Activated CD8-positive, alpha-beta T cell treated with anti-CD3 and anti-CD28 coated beads for 36 hours (primary cell): ENCODE results near the gene ARL13B. TPM values are rescaled to one million over a fixed set of nuclear protein-coding genes. Genes with fewer than 3 reads are reported as not detected.

ENCODE experiments used
- ATAC-seq: fragments of 200-7000 bp; cut with Tn5 transposase; one replicate; pipeline ENCODE4 v1.10.0; 2021; ENCODE audit warnings: mild to moderate bottlenecking, moderate library complexity
- CTCF ChIA-PET: fragments of 350-600 bp; sonication (Branson Sonifier 250); formaldehyde crosslinking; loops from one replicate; lab custom pipeline; 2021; ENCODE audit warnings: antibody characterized with exemption; lab: Charles Lee
- POLR2A ChIA-PET: fragments of 350-600 bp; sonication (Branson Sonifier 250); formaldehyde crosslinking; loops from one replicate; lab custom pipeline; 2021; ENCODE audit warnings: antibody characterized with exemption; lab: Charles Lee
- DNase-seq: peaks from one replicate; pipeline ENCODE4 v3.0.0-alpha.2; 2020
- H3K27ac Mint-ChIP-seq: one replicate; pipeline ENCODE4 v1.8.0; 2021; ENCODE audit warnings: mild to moderate bottlenecking, mixed read lengths
- H3K27me3 Mint-ChIP-seq: one replicate; pipeline ENCODE4 v1.8.0; 2021; ENCODE audit warnings: mixed read lengths
- H3K36me3 Mint-ChIP-seq: one replicate; pipeline ENCODE4 v1.8.0; 2021; ENCODE audit warnings: low read depth, mixed read lengths
- H3K4me1 Mint-ChIP-seq: one replicate; pipeline ENCODE4 v1.8.0; 2021; ENCODE audit warnings: low read depth, mixed read lengths
- H3K4me3 Mint-ChIP-seq: one replicate; pipeline ENCODE4 v1.8.0; 2021; ENCODE audit warnings: mild to moderate bottlenecking, moderate library complexity, mixed read lengths
- H3K9me3 Mint-ChIP-seq: one replicate; pipeline ENCODE4 v1.8.0; 2021; ENCODE audit warnings: mixed read lengths
- intact Hi-C: fragments of 100-400 bp; cut with micrococcal nuclease; formaldehyde crosslinking; loops from one replicate; pipeline ENCODE4 v1.10.0; 2022
- total RNA-seq, 2 experiments: library from RNA; stranded (reverse); gene quantifications; one replicate each; pipeline ENCODE4 v1.2.3, GENCODE V29; 2021
- TF ChIP-seq, protein P1 (sequence below): fragments of 200-600 bp; IDR thresholded peaks from one replicate; pipeline ENCODE4 v1.8.0; 2022; ENCODE audit warnings: antibody characterized with exemption, mild to moderate bottlenecking

Gene ARL13B
- total RNA-seq, 2 experiments from 2014 or later, result 8.0 to 10.0 TPM

DNA sequence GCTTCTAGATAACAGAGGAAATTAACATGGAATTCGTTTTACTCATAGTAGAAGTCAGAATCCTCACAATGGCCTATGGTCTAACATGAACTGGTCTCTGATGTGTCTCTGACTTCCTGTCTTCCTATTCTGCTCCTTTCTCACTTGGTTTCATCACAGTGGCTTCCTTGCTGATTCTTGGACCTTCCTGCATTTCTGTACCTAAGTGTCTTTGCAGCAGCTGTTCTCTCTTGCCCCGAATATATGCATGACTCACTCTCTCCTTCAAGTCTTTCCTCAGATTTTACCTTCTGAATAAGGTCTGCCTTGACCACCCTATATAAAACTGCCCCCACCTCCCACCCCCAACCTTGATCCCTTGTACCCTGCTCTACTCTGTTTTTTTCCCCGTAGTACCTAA, 14.1 kb downstream of the ARL13B start:
- no peak for ATAC-seq
- H3K27ac Mint-ChIP-seq, result no peak overlapping the region
- DNase-seq, result no peak
- peaks cover 9% of the 10 kb centered on the region for H3K36me3 Mint-ChIP-seq
- H3K4me1 Mint-ChIP-seq, result peaks cover 2% of the 10 kb centered on the region
- intact Hi-C loops, result no loop called here
- ChIA-PET CTCF (interaction anchor here (1.2 to 2.3 kb wide), 2 partner anchors 10 to 75 kb away, joined by 6 to 9 read pairs; no protein-coding TSS in a partner anchor), POLR2A (interaction anchor here (1.5 kb wide), 1 partner anchor 69 kb away, joined by 7 read pairs; the partner anchor contains the start of genes DHFR2 and NSUN3)
- H3K4me3 Mint-ChIP-seq, result no peak overlapping the region
- no peaks in the 10 kb centered on the region for H3K9me3 Mint-ChIP-seq
- TF ChIP-seq, protein P1, sequence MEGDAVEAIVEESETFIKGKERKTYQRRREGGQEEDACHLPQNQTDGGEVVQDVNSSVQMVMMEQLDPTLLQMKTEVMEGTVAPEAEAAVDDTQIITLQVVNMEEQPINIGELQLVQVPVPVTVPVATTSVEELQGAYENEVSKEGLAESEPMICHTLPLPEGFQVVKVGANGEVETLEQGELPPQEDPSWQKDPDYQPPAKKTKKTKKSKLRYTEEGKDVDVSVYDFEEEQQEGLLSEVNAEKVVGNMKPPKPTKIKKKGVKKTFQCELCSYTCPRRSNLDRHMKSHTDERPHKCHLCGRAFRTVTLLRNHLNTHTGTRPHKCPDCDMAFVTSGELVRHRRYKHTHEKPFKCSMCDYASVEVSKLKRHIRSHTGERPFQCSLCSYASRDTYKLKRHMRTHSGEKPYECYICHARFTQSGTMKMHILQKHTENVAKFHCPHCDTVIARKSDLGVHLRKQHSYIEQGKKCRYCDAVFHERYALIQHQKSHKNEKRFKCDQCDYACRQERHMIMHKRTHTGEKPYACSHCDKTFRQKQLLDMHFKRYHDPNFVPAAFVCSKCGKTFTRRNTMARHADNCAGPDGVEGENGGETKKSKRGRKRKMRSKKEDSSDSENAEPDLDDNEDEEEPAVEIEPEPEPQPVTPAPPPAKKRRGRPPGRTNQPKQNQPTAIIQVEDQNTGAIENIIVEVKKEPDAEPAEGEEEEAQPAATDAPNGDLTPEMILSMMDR, result no peak
- no peaks in the 10 kb centered on the region for H3K27me3 Mint-ChIP-seq

DNA sequence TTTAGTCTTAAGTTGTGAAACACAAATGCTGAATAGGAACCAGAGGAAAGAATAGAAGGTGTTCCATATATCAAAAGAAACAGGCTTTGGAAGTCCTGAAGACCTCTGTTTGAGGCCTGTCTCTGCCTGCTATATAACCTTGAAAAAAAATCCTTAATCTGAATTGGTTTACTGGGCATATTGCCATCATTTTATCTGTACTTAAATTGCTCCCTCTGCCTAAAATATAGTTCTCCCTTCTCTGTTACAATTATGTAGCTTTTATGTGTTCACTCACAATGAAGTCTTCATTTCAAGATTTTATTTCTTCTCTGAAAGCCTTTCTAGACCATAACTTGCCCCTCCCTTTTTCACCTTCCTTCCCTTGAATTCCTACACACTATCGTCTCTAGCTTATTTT, 21.2 kb downstream of the ARL13B start:
- Mint-ChIP-seq H3K4me3 (no peak overlapping the region), H3K4me1 (no peaks in the 10 kb centered on the region), H3K27ac (no peak overlapping the region), H3K36me3 (peaks cover 9% of the 10 kb centered on the region), H3K27me3 (no peaks in the 10 kb centered on the region), H3K9me3 (no peaks in the 10 kb centered on the region)
- ChIA-PET CTCF (interaction anchor here (0.9 to 9.2 kb wide), 2 partner anchors 66 to 233 kb away, joined by 3 to 99 read pairs; partner anchors contain the start of genes DHFR2 and NSUN3), POLR2A (no interaction called here)
- TF ChIP-seq, protein P1, result no peak
- intact Hi-C loops, result no loop called here
- ATAC-seq (no peak), DNase-seq (no peak)

DNA sequence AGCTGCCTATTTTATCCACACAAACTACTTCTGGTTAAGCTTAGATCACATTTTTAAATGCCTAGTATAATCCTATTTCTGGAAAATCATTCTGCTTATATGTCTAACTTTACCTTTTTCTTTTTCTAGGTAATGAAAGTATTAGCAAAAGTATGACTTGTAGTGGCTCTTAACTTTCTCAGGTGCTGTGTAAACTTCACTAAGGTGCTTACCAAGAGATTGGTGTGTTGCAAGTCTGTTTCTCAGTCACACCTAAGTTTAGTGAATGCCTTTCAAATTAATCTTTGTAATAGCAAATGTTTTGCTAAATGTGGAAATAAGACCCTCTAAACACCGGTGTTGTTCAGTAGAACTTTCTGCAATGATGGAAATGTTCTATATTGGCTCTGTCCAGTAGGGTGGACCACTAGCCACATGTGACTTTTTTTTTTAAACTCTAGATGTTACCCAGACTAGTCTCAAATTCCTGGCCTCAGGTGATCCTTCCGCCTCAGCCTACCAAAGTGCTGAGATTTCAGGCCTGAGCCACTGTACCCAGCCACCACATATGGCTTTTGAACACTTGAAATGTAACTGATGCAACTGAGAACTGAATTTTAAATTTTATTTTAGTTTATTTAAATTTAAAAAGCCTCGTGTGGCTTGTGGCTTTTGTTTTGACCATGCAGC, 22.0 kb downstream of the ARL13B start:
- Mint-ChIP-seq H3K27me3 (no peaks in the 10 kb centered on the region), H3K4me1 (no peaks in the 10 kb centered on the region), H3K27ac (no peak overlapping the region), H3K36me3 (peaks cover 8% of the 10 kb centered on the region), H3K9me3 (no peaks in the 10 kb centered on the region), H3K4me3 (no peak overlapping the region)
- intact Hi-C loops, result no loop called here
- POLR2A ChIA-PET, result no interaction called here
- TF ChIP-seq, protein P1, result no peak
- ATAC-seq, result no peak
- DNase-seq, result no peak
- CTCF ChIA-PET, result interaction anchor here (0.8 to 9.2 kb wide), 3 partner anchors 9 to 232 kb away, joined by 3 to 99 read pairs (median 3); partner anchors contain the start of genes DHFR2 and NSUN3

DNA sequence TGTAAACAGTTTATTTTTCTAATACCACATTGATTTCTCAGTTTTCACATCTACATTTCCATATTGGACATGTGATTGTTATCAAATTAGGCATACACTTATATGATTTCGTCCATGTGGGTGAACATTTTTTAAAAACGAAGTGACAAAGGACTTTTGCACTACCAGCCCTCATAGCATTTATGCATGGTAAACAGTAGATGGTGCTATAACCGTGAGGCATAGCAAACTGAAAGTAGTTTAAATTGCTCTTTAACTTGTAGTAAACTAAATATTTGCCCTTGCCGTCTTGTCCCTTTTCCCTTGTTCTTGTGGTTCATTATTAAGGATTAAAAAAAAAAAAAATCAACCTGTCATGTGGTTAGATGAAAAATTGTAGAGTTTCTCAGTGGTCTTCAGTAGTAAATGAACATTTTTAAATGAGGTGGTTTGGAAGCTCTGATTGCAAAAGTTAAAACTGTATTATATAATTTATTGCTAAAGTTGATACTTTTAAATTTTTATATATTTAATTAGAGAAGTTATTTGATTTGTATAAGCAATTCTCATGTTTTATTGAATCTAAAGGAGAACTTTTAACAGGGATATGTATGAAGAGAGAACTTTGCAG, 24.5 kb downstream of the ARL13B start:
- no peak overlapping the region for H3K27ac Mint-ChIP-seq
- peaks cover 6% of the 10 kb centered on the region for H3K36me3 Mint-ChIP-seq
- H3K4me3 Mint-ChIP-seq, result peak overlapping the region; percentile 44
- peaks cover 2% of the 10 kb centered on the region for H3K4me1 Mint-ChIP-seq
- DNase-seq (no peak), ATAC-seq (peak; percentile 83)
- no peaks in the 10 kb centered on the region for H3K27me3 Mint-ChIP-seq
- no peaks in the 10 kb centered on the region for H3K9me3 Mint-ChIP-seq
- ChIA-PET POLR2A (interaction anchor here (0.7 to 1.0 kb wide), 2 partner anchors 11 to 14 kb away, joined by 3 to 4 read pairs; no protein-coding TSS in a partner anchor), CTCF (interaction anchor here (0.6 to 9.2 kb wide), 10 partner anchors 9 to 242 kb away, joined by 3 to 99 read pairs (median 4); partner anchors contain the start of genes DHFR2 and NSUN3)
- intact Hi-C loops, result loop anchor here (1.0 kb wide), 1 partner anchor 65 kb away; no protein-coding TSS in a partner anchor
- TF ChIP-seq, protein P1, result peak; percentile 86
